Esophagus squamous epithelium (tissue), 4 donors: ENCODE measurements around the gene PAK4.

Experiments
- CTCF ChIP-seq, 6 experiments: fragments of 450-650 bp in 4 of 6; fragments of 200-600 bp in 2 of 6; sonication (generic) in 2 of 6; IDR thresholded peaks; one replicate each; pipeline ENCODE4 v1.5.1; 2016 to 2019; ENCODE audit warnings: antibody characterized with exemption in 6 of 6, mild to moderate bottlenecking in 4 of 6, moderate library complexity in 4 of 6
- POLR2A ChIP-seq, 4 donors: fragments of 450-650 bp; IDR thresholded peaks; one replicate each; pipeline ENCODE4 v1.6.1; 2017; ENCODE audit warnings: antibody characterized with exemption in 4 of 4, mild to moderate bottlenecking in 4 of 4, moderate library complexity in 3 of 4

DNA sequence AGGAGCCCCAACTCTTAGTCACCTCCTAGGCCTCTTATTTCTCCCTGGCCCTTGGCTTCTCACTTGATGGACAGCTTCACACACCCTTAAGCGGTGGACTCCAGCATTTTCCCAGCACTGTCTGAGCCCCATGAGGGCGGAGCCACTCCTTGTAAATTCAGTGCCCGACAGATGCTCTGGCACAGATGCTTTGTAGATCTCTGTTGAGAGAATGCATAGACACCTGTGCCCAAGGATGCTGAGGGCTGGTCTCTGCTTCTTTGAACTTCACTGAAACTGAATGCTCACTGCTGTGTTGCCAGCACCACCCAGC, 75.2 kb downstream of the PAK4 start:
- TF ChIP-seq CTCF (IDR thresholded peaks at IDR 0.05) (no peak), POLR2A (IDR thresholded peaks at IDR 0.05) (no peak)
